Erythroblast (primary cell): ENCODE measurements around the gene UCP2.

Source experiments
- DNase-seq, 2 experiments: peaks; one replicate each; lab custom pipeline; 2025; lab: John Stamatoyannopoulos, UW
- GATA1 ChIP-seq: IDR thresholded peaks from 2 replicates; pipeline ENCODE4 v1.6.1; 2011; ENCODE audit warnings: low read depth, mild to moderate bottlenecking, control low read depth, low read length, moderate library complexity
- POLR2A ChIP-seq: IDR thresholded peaks from 2 replicates; pipeline ENCODE4 v1.6.1; 2011; ENCODE audit warnings: mild to moderate bottlenecking, low read length

The UCP2 gene

GRCh38 chr11:74005721-74006517 is 23.3 kb upstream of the UCP2 start:
- TF ChIP-seq GATA1 (no peak), POLR2A (no peak)
- no peak for DNase-seq

- DNase-seq = peak; percentile 56 to 66
- TF ChIP-seq GATA1 (no peak), POLR2A (no peak)
Observed at GRCh38 chr11:74004759-74005615, 22.3 kb upstream of the UCP2 start.

- TF ChIP-seq POLR2A (no peak), GATA1 (no peak)
- DNase-seq = no peak
Observed at GRCh38 chr11:74004046-74004695, 21.5 kb upstream of the UCP2 start.

- DNase-seq = no peak
- TF ChIP-seq GATA1 (no peak), POLR2A (no peak)
Observed at GRCh38 chr11:74002832-74003231, 20.2 kb upstream of the UCP2 start.

- DNase-seq = peak; percentile 65 to 74
- TF ChIP-seq GATA1 (no peak), POLR2A (no peak)
Observed at GRCh38 chr11:74001822-74002286, 19.2 kb upstream of the UCP2 start.

- TF ChIP-seq GATA1 = no peak
- TF ChIP-seq POLR2A = no peak
- DNase-seq = no peak
Observed at GRCh38 chr11:74000307-74001133, 17.9 kb upstream of the UCP2 start.

- TF ChIP-seq GATA1 (no peak), POLR2A (no peak)
- DNase-seq = no peak
Observed at GRCh38 chr11:73999581-74000306, 17.1 kb upstream of the UCP2 start.

- TF ChIP-seq GATA1 (no peak), POLR2A (no peak)
- DNase-seq = no peak
Observed at GRCh38 chr11:73998846-73999575, 16.4 kb upstream of the UCP2 start.

GRCh38 chr11:73997120-73997770 is 14.6 kb upstream of the UCP2 start:
- no peak for TF ChIP-seq GATA1
- TF ChIP-seq POLR2A = no peak
- no peak for DNase-seq

- no peak for DNase-seq
- TF ChIP-seq GATA1 (no peak), POLR2A (no peak)
Observed at GRCh38 chr11:73996161-73996747, 13.6 kb upstream of the UCP2 start.

- TF ChIP-seq GATA1 (no peak), POLR2A (no peak)
- DNase-seq = no peak
Observed at GRCh38 chr11:73995731-73996130, 13.1 kb upstream of the UCP2 start.

- DNase-seq = no peak
- TF ChIP-seq GATA1 (no peak), POLR2A (no peak)
Observed at GRCh38 chr11:73995247-73995646, 12.6 kb upstream of the UCP2 start.
